Central memory CD8-positive, alpha-beta T cell (primary cell): ENCODE results near the gene FRZB.

Source experiments
- ATAC-seq: fragments of 150-1000 bp; cut with Tn5 transposase; replicated peaks from 2 replicates; pipeline ENCODE4 v1.10.0; 2022; ENCODE audit warnings: mild to moderate bottlenecking, moderate FRiP score, moderate number of reproducible peaks; ENCODE audit not compliant: poor library complexity, severe bottlenecking; ENCODE audit errors: extremely low read depth
- DNase-seq, 2 donors: peaks; one replicate each; pipeline ENCODE4 v3.0.0; 2021; ENCODE audit warnings: low spot score in 2 of 2
- H3K27ac Mint-ChIP-seq: one replicate; pipeline ENCODE4 v1.8.0; 2022; ENCODE audit warnings: low read depth, mild to moderate bottlenecking, moderate library complexity, mixed read lengths
- H3K27me3 Mint-ChIP-seq: one replicate; pipeline ENCODE4 v1.8.0; 2022; ENCODE audit warnings: mixed read lengths
- H3K36me3 Mint-ChIP-seq: one replicate; pipeline ENCODE4 v1.8.0; 2022; ENCODE audit warnings: mild to moderate bottlenecking, moderate library complexity, mixed read lengths; ENCODE audit not compliant: insufficient read depth
- H3K4me1 Mint-ChIP-seq: one replicate; pipeline ENCODE4 v1.8.0; 2022; ENCODE audit warnings: mixed read lengths
- H3K4me3 Mint-ChIP-seq: one replicate; pipeline ENCODE4 v1.8.0; 2022; ENCODE audit warnings: mild to moderate bottlenecking, moderate library complexity, mixed read lengths
- H3K9me3 Mint-ChIP-seq: one replicate; pipeline ENCODE4 v1.8.0; 2022; ENCODE audit warnings: mixed read lengths

Gene FRZB

DNA sequence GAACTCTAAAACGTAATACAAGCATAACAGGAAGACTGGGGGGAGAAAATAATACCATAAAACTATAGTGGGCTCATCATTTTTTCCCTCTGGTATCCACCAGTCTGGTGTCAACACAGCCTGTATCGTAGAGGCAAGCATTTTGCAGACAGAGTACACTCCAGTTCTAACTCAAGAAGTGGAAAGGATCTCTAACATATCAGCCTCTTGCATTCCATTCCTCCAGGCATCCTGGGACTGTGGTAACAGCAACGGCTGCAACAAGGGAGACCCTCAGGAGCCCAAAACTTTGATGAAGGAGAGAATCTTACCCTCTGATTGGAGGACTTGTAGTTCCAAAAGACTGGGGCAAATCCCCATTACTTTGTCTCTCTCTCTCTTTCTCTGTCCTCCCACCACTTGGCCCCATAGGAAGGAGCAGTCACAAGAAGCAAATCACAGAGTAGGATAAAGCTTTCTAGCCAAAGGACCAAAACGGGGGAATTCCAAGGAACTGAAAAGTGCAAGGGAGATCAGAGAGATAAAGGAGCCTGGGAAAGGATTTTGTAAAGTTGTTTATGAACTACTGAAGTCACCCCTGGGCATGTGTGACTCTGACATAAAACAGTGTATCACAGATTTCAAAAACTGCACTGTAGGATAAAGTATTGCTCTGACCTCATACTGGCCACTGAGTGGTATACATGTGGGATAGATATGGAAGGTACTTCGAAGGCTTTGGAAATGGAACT, 11.9 kb downstream of the FRZB start:
- H3K27ac Mint-ChIP-seq = no peak overlapping the region
- H3K36me3 Mint-ChIP-seq = no peaks in the 10 kb centered on the region
- peaks cover 52% of the 10 kb centered on the region for H3K27me3 Mint-ChIP-seq
- ATAC-seq (no peak), DNase-seq (no peak)
- no peak overlapping the region for H3K4me3 Mint-ChIP-seq
- H3K4me1 Mint-ChIP-seq = no peaks in the 10 kb centered on the region
- H3K9me3 Mint-ChIP-seq = no peaks in the 10 kb centered on the region

DNA sequence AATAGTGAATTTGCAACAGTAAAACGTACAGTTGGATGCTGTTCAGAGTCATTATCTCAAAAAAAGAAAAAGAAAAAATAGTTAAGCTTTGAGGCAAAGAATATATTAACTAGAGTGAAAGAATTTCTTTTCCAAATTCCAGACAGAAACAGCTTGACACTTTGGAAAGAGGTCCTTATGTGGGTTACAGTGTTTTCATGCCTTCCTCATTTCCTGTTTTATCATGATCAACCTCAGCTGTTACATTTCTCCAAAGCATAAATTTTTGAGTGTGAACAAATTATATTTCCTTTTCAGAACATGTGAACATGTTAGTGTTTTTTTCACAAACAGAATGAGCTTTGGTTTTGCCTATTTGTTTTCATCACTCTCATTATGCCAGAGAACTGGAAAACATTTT, 13.6 kb downstream of the FRZB start:
- Mint-ChIP-seq H3K9me3 (no peaks in the 10 kb centered on the region), H3K27ac (no peak overlapping the region), H3K36me3 (no peaks in the 10 kb centered on the region), H3K4me3 (no peak overlapping the region), H3K27me3 (peaks cover 49% of the 10 kb centered on the region), H3K4me1 (no peaks in the 10 kb centered on the region)
- DNase-seq = no peak
- no peak for ATAC-seq

DNA sequence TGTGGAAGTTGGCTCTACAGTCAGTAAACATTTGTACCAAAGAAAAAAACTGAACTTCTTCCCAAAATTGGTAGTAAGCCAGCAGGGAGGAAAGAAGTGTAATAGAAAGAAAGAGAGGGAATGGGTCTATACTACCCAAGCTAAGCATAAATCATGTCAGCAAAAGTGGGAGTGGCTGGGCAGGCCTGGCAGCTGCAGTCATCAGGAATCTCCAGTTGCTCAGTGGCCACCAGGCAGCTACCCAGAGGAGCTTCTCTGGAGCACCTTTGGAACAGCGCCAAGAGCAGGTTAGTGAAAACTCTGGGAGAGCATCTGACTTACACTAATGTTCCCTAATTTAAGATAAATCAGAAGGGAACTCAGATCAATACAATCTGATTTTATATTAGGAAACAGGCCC, 14.3 kb downstream of the FRZB start:
- Mint-ChIP-seq H3K4me3 (no peak overlapping the region), H3K27ac (no peak overlapping the region), H3K36me3 (no peaks in the 10 kb centered on the region), H3K4me1 (no peaks in the 10 kb centered on the region), H3K9me3 (no peaks in the 10 kb centered on the region), H3K27me3 (peaks cover 56% of the 10 kb centered on the region)
- DNase-seq (no peak), ATAC-seq (no peak)

DNA sequence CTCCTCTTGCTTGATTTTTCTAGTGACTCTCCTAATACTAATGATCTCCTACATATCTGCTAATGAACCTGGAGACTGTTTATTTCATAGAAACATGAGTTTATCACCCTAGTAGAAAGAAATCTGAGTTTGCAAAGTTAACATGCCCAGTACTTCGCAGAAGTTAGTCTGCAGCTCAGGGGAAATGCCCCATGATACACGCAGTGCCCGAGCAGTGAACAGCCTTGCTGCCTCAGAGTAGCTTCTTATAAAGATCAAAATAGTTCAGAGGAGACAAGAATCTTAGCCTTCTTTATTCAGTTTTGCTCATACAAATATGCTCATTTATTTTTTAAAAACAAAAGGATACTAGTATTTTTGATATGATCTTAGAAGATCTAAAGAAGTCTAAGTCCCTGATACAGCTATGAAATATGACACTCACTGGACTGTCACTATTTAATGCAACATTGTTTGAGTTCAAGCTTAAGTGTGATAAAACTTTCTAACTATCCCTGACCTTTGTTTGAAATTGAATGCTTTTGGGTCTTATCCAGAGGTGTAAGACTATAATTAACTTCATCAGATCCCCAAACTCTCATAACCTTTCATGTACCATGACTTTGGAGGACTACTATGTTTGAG, 20.5 kb downstream of the FRZB start:
- ATAC-seq = no peak
- no peak overlapping the region for H3K27ac Mint-ChIP-seq
- no peaks in the 10 kb centered on the region for H3K9me3 Mint-ChIP-seq
- DNase-seq = no peak
- H3K4me3 Mint-ChIP-seq = no peak overlapping the region
- no peaks in the 10 kb centered on the region for H3K36me3 Mint-ChIP-seq
- H3K27me3 Mint-ChIP-seq = peaks cover 44% of the 10 kb centered on the region
- no peaks in the 10 kb centered on the region for H3K4me1 Mint-ChIP-seq

DNA sequence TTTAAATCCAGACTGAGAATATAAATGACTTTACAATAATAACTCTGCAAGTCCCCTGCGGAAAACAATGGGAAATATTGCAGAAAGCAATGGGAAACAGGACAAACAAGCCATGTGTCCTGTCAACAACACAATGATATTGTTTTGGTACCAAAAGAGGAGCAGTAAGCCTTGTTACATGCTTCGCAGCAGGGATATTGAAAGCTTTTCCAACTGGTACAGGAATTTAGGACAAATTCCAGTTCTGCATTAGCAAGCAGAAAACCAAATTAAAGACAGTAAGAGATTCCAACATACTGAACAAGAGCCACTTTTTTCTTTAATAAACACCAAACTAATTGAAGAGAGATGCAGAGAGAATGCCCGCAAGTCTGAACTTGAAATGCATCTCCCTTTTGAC, 30.0 kb downstream of the FRZB start:
- ATAC-seq = no peak
- Mint-ChIP-seq H3K4me1 (no peaks in the 10 kb centered on the region), H3K27ac (no peak overlapping the region), H3K9me3 (no peaks in the 10 kb centered on the region), H3K4me3 (no peak overlapping the region), H3K27me3 (peaks cover 71% of the 10 kb centered on the region), H3K36me3 (no peaks in the 10 kb centered on the region)
- DNase-seq = no peak

DNA sequence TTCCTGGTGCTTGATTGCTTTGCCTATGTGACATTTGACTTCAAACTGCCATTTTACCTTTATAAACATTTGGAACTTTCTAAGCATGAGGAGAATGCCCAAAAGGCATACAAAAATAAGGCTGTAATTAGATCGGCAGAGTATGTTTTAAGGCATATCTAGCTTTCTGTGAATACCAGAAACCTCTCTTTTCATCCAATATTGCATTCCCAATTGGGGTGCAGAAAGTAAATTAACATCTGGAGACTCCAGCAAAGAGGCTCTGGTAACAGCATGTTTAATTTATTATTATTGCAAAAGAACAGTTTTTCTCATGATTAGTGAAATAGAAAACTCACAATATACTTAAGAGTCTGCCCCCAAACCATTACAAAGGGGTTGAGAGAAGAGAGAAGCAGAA, 32.1 kb downstream of the FRZB start:
- ATAC-seq (no peak), DNase-seq (no peak)
- Mint-ChIP-seq H3K36me3 (no peaks in the 10 kb centered on the region), H3K9me3 (no peaks in the 10 kb centered on the region), H3K4me1 (no peaks in the 10 kb centered on the region), H3K27me3 (peaks cover 66% of the 10 kb centered on the region), H3K4me3 (no peak overlapping the region), H3K27ac (no peak overlapping the region)

DNA sequence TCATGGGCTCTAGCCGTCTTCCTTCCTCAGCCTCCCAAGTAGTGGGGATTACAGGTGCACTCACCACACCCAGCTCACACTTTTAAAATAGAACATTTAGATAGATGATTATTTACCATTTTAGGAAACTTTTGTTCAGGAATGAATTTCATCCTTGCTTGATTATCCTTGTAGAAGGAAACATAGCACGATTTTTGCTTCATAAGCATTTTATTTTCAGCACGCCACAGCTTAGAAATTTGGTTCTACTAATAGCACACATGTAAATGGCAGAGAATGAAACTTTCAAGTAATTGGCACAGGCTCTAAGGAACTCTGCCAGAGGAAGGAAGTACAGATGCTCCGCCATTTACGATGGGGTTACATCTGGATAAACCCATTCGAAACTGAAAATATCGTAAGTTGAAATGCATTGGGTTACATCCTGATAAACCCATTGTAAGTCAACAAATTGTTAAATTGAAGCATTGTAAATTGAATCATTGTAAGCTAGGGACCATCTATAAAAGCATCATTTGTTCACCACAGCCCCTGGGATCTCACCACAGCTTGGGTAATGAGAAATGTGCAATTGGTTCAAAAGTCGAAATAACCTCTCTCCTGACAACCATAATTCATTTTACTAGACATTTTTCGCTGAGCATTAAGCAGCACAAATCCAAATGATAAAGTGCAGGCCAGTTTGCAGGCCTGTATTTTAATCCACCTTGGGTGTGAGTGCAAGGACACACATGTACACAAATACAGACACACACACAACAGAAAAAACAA, 33.2 kb downstream of the FRZB start:
- H3K9me3 Mint-ChIP-seq = no peaks in the 10 kb centered on the region
- ATAC-seq (no peak), DNase-seq (no peak)
- H3K4me3 Mint-ChIP-seq = no peak overlapping the region
- H3K36me3 Mint-ChIP-seq = no peaks in the 10 kb centered on the region
- no peaks in the 10 kb centered on the region for H3K4me1 Mint-ChIP-seq
- peaks cover 60% of the 10 kb centered on the region for H3K27me3 Mint-ChIP-seq
- no peak overlapping the region for H3K27ac Mint-ChIP-seq

DNA sequence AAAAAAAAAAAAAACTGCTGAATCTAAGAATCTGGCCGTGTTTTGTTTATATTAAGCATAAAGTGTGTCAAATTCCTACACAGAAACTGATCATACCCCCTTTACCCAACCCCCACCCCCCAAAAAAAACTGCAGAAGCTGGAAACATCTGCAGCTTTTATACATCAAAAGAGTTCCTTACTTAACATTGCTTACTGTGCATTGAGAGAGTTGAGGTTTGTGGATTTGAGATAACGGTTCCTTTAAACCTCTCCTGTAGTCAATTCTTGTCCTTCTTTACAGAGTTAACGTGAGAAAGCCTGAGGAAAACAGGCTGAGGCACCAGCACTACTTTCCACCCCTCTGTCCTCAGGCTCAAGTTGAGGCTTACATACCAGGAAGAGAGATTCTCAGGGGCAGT, 34.5 kb downstream of the FRZB start:
- no peak for ATAC-seq
- no peak for DNase-seq
- no peak overlapping the region for H3K4me3 Mint-ChIP-seq
- no peaks in the 10 kb centered on the region for H3K4me1 Mint-ChIP-seq
- no peaks in the 10 kb centered on the region for H3K9me3 Mint-ChIP-seq
- H3K27ac Mint-ChIP-seq = no peak overlapping the region
- H3K27me3 Mint-ChIP-seq = peaks cover 50% of the 10 kb centered on the region
- no peaks in the 10 kb centered on the region for H3K36me3 Mint-ChIP-seq

DNA sequence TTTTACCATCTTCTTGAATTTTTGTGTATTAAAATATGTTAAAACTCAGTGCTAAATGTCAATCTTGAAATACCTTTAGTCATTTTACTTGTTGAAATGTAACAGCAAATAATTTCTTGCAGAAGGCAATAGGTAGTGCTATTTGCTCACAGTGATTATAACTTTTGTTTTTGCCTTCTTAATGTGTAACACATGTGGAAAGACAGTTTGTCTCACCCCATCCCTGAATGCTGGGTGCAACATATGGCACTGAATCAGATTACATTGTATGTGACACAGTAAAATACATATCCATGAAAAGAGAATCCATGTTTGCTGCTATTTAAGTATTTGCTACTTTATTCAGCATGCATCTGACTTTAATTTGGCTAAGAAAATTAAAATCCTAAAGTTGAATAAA, 35.3 kb downstream of the FRZB start:
- DNase-seq (no peak), ATAC-seq (no peak)
- Mint-ChIP-seq H3K27ac (no peak overlapping the region), H3K9me3 (no peaks in the 10 kb centered on the region), H3K4me3 (no peak overlapping the region), H3K27me3 (peaks cover 56% of the 10 kb centered on the region), H3K4me1 (no peaks in the 10 kb centered on the region), H3K36me3 (no peaks in the 10 kb centered on the region)

DNA sequence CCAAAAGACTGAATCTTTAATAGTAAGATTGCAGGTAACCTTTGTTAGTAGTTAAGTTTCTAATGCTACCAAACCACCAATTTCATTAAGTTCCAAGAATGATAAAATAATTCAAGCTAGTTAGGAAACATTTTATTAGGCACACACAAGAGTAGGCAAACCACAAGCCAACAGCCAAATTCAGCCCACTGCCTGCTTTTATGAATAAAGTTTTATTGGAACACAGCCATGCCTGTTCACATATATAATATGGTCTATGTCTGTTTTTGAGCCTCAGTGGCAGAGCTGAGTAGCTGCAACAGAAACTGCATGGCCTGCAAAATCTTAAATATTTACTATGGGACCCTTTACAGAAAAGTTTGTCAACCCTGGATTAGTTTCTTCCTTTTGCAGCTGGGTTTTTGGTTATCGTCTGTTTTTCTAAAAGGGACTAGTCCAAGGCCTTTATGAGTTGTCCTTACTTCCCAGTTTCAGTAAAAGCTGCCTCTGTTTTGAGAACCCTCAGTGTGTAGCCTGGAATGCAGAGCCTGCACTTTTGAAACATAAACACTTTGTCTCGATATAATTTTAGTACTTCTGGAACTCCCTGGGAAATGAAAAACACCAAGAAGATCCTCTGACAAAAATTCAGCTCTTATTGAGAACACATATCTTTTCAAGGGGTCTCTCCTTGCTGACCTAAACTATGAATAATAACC, 39.1 kb downstream of the FRZB start:
- no peak for ATAC-seq
- Mint-ChIP-seq H3K27ac (no peak overlapping the region), H3K9me3 (no peaks in the 10 kb centered on the region), H3K36me3 (no peaks in the 10 kb centered on the region), H3K27me3 (peaks cover 60% of the 10 kb centered on the region), H3K4me3 (no peak overlapping the region), H3K4me1 (no peaks in the 10 kb centered on the region)
- DNase-seq = no peak

DNA sequence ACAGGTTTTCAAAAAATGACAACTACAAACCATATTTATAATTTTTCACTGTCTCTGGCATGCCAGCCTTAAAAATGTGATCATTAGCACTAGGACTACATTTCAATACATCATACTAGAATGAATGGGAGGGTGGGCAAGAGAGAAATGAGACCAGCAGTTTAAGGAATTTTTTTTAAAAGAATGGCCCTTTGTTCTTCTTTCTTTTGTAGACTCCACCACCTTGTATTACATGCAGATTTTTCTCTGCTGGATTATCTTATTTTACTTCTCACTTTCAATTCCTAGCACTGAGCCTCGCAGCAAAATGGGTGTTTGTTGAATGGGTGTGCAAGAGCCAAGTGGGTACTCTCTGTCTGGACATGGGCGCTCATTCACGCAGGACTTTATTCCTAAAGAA, 39.9 kb downstream of the FRZB start:
- Mint-ChIP-seq H3K4me3 (no peak overlapping the region), H3K27me3 (peaks cover 54% of the 10 kb centered on the region), H3K4me1 (no peaks in the 10 kb centered on the region), H3K9me3 (no peaks in the 10 kb centered on the region), H3K36me3 (no peaks in the 10 kb centered on the region), H3K27ac (no peak overlapping the region)
- DNase-seq = no peak
- ATAC-seq = no peak

DNA sequence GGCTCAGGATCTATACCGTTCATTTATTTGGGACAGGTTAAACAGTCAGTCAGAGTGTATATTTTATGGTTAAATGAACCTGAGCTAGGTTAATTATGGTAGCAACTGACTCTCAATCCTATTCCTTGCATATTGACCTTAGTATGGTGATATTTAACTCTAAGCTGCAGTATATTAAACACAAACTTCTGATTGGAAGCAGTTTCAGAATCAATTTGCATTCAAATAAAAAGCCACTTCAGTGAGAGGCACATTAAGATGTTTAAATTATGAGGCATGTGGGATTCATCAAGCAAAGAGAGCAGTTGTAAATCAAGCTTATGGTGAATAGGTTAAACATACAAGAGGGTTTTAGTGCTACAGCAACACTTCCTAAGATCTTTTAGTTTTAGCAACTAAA, 40.4 kb downstream of the FRZB start:
- DNase-seq (no peak), ATAC-seq (no peak)
- Mint-ChIP-seq H3K27me3 (peaks cover 54% of the 10 kb centered on the region), H3K4me3 (no peak overlapping the region), H3K9me3 (no peaks in the 10 kb centered on the region), H3K4me1 (no peaks in the 10 kb centered on the region), H3K27ac (no peak overlapping the region), H3K36me3 (no peaks in the 10 kb centered on the region)
